NCI-H146 treated with DMSO at 0.1 percent for 48 hours (cell line): ENCODE results near the gene DDX25.

Source experiments
- DNase-seq: peaks from one replicate; lab custom pipeline; 2025; ENCODE audit not compliant: unreplicated experiment; lab: John Stamatoyannopoulos, UW

Gene DDX25

GRCh38 chr11:125968354-125968753 is 64.0 kb downstream of the DDX25 start:
- no peak for DNase-seq

DNA sequence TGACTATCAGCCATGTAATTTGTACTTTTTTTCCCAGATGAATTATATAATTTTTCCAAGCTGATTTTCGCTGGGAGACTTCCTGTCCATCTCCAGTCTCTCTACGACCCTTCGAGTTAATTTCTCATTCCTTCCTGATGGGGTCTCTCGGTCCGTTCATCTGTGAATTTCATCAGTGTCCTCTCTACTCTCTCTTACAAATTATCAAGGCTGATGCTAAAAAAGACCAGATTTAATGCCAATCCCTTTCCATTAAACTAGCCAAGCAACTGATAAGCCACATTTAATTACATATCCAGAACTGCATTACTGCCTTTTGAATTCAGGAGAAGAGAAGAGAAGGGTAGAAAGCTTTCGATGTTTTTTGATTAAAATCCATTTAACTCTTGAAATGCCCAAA is 67.3 kb downstream of the DDX25 start:
- DNase-seq = no peak

DNA sequence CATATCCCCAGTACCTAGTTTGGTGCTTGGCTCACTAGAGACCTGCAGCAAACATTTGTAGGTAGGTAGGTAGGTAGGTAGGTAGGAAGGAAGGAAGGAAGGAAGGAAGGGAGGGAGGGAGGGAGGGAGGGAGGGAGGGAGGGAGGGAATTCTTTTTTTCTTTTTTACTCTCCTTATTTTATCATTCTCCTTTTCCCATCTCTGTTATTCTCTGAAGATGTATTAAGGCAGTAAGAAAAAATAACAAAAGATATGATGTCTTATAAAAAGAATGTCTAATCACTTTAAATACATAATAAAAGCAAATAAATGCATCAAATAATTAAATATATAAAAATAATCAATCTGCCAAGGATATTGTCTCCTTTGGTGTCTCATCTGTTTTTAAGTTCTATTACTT is 70.0 kb downstream of the DDX25 start:
- no peak for DNase-seq

DNA sequence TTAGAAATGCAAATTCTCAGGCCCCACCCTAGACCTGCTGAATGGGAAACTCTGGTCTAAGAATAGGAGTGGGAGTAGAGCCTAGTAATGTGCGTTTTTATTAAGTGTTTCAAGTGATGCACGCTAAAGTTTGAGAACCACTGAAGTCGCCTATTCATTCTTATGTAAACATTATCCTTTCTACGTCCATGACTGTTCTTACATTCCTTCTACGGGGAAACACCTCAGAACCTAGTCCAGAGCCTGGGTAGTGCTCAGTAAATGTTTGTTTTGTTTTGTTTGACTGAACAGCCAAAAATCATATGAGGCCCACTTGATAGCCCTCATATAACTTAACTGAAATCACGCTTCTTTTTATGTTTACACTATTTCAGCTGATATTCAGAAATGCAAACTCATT is 71.3 kb downstream of the DDX25 start:
- DNase-seq = no peak

GRCh38 chr11:125976156-125976555 is 71.8 kb downstream of the DDX25 start:
- DNase-seq = no peak

- DNase-seq = no peak
Observed at GRCh38 chr11:125977333-125977732, 73.0 kb downstream of the DDX25 start.

- DNase-seq = no peak
Observed at GRCh38 chr11:125978181-125978716, 73.9 kb downstream of the DDX25 start.
